CD8-positive, alpha-beta memory T cell (primary cell): Measurements from ENCODE around the gene PPARA. TPM values are rescaled to one million over a fixed set of nuclear protein-coding genes. Genes with fewer than 3 reads are reported as not detected.

Experiments used
- CTCF ChIA-PET: fragments of 350-600 bp; sonication (Branson Sonifier 250); formaldehyde crosslinking; loops from one replicate; lab custom pipeline; 2021; ENCODE audit warnings: antibody characterized with exemption; lab: Charles Lee
- POLR2A ChIA-PET: fragments of 350-600 bp; sonication (Branson Sonifier 250); formaldehyde crosslinking; loops from one replicate; lab custom pipeline; 2021; ENCODE audit warnings: antibody characterized with exemption; lab: Charles Lee
- DNase-seq, 5 donors: peaks; one replicate each; pipeline versions ENCODE4 v3.0.0 to v3.0.0-alpha.2; 2020 to 2022; ENCODE audit warnings: mixed read lengths in 1 of 5
- H3K27ac ChIP-seq: one replicate; pipeline ENCODE4 v1.7.0; 2013; ENCODE audit warnings: low read depth, mild to moderate bottlenecking, low read length, moderate library complexity
- H3K27me3 ChIP-seq: 2 replicates; pipeline ENCODE4 v1.7.0; 2013; ENCODE audit warnings: low read length, mild to moderate bottlenecking; ENCODE audit not compliant: insufficient read depth, poor library complexity, severe bottlenecking
- H3K36me3 ChIP-seq: 2 replicates; pipeline ENCODE4 v1.7.0; 2013; ENCODE audit warnings: mild to moderate bottlenecking, low read length, moderate library complexity; ENCODE audit not compliant: insufficient read depth
- H3K4me1 ChIP-seq: 2 replicates; pipeline ENCODE4 v1.7.0; 2013; ENCODE audit warnings: mild to moderate bottlenecking, low read length, moderate library complexity; ENCODE audit not compliant: insufficient read depth
- H3K4me3 ChIP-seq: 2 replicates; pipeline ENCODE4 v1.7.0; 2013; ENCODE audit warnings: mild to moderate bottlenecking, low read length
- H3K9me3 ChIP-seq: 2 replicates; pipeline ENCODE4 v1.7.0; 2013; ENCODE audit warnings: mild to moderate bottlenecking, low read length
- H3K27ac Mint-ChIP-seq, 8 donors: one replicate each; pipeline ENCODE4 v1.8.0; 2020 to 2021; ENCODE audit warnings: mixed read lengths in 8 of 8, mild to moderate bottlenecking in 6 of 8, inconsistent platforms in 3 of 8, moderate library complexity in 3 of 8
- H3K27me3 Mint-ChIP-seq, 2 donors: one replicate each; pipeline ENCODE4 v1.8.0; 2020 to 2021; ENCODE audit warnings: mixed read lengths in 2 of 2, mild to moderate bottlenecking in 1 of 2, moderate library complexity in 1 of 2
- H3K36me3 Mint-ChIP-seq, 3 donors: one replicate each; pipeline ENCODE4 v1.8.0; 2020 to 2021; ENCODE audit warnings: mixed read lengths in 3 of 3, inconsistent platforms in 1 of 3, mild to moderate bottlenecking in 1 of 3
- H3K4me1 Mint-ChIP-seq, 3 donors: one replicate each; pipeline ENCODE4 v1.8.0; 2020 to 2021; ENCODE audit warnings: mixed read lengths in 3 of 3, inconsistent platforms in 1 of 3, mild to moderate bottlenecking in 1 of 3
- H3K4me3 Mint-ChIP-seq, 7 donors: one replicate each; pipeline ENCODE4 v1.8.0; 2020 to 2021; ENCODE audit warnings: mixed read lengths in 7 of 7, mild to moderate bottlenecking in 6 of 7, moderate library complexity in 4 of 7, inconsistent platforms in 2 of 7
- H3K9me3 Mint-ChIP-seq, 5 donors: one replicate each; pipeline ENCODE4 v1.8.0; 2020 to 2022; ENCODE audit warnings: mixed read lengths in 5 of 5, mild to moderate bottlenecking in 3 of 5, moderate library complexity in 2 of 5, inconsistent platforms in 1 of 5
- polyA plus RNA-seq: library from polyadenylated mRNA; unstranded; fragments of 300-500 nt; fragmentation: Illumina TruSeq; gene quantifications from one replicate; pipeline ENCODE4 v1.2.3, GENCODE V29; 2021
- total RNA-seq, 2 experiments: library from RNA; stranded (reverse); gene quantifications; one replicate each; pipeline ENCODE4 v1.2.3, GENCODE V29; 2021

Gene PPARA
- total and polyA plus RNA-seq, 3 experiments from 2014 or later, result 10.1 to 12.9 (median 11.2) TPM

DNA sequence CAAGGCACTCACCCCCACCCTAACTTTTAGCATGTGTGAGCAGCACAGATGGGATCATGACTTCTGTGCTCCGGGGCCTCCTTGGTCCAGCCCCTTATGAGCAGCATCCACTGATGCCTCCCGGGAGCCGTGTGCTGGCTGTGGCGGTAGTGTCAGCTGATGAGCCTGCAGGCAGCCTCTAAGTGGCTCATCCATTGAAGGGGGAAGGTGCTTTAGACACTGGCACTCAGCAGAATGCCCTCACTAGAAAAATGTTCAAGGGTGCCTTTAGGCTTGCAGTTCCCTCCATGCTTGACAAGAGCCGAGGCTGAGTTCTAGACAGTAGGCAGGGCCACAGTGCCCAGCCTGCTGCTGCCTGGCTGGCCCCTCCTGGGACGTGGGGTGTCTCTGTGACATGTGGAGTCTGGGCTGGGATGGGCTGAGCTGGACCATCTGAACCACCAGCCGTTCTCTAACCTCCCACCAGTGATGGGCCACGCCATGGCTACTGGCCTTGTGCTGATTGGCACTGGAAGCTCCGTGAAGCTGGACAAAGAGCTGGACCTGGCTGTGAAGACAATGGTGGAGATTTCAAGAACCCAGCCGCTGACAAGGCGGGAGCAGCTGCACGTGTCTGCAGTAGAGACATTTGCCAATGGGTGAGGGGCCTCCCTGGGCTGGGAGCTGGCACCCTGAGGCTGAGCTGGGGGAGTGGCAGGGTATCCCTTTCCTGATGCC, 123.3 kb downstream of the PPARA start:
- Histone ChIP-seq H3K27me3 (no peaks in the 10 kb centered on the region), H3K27ac (no peak overlapping the region), H3K4me1 (peaks cover 4% of the 10 kb centered on the region), H3K36me3 (peaks cover 12% of the 10 kb centered on the region), H3K9me3 (no peaks in the 10 kb centered on the region), H3K4me3 (no peak overlapping the region)
- CTCF ChIA-PET, result no interaction called here
- no peak overlapping the region for H3K4me3 Mint-ChIP-seq
- H3K27me3 Mint-ChIP-seq, result peaks cover 0 to 4% of the 10 kb centered on the region in 2 donors
- POLR2A ChIA-PET, result no interaction called here
- H3K4me1 Mint-ChIP-seq, result peaks cover 22 to 39% (median 37%) of the 10 kb centered on the region in 3 donors
- H3K36me3 Mint-ChIP-seq, result peaks cover 10 to 48% (median 11%) of the 10 kb centered on the region in 3 donors
- no peak overlapping the region for H3K27ac Mint-ChIP-seq
- H3K9me3 Mint-ChIP-seq, result no peaks in the 10 kb centered on the region
- no peak for DNase-seq

GRCh38 chr22:46274381-46274780, 124.1 kb downstream of the PPARA start:
- Histone ChIP-seq H3K4me3 (no peak overlapping the region), H3K27ac (no peak overlapping the region), H3K9me3 (no peaks in the 10 kb centered on the region), H3K27me3 (no peaks in the 10 kb centered on the region), H3K4me1 (peaks cover 2% of the 10 kb centered on the region), H3K36me3 (peaks cover 13% of the 10 kb centered on the region)
- Mint-ChIP-seq H3K4me1 (peaks cover 22 to 34% (median 32%) of the 10 kb centered on the region in 3 donors), H3K36me3 (peaks cover 10 to 54% (median 11%) of the 10 kb centered on the region in 3 donors), H3K27ac (no peak overlapping the region), H3K4me3 (no peak overlapping the region), H3K27me3 (peaks cover 0 to 4% of the 10 kb centered on the region in 2 donors), H3K9me3 (no peaks in the 10 kb centered on the region)
- POLR2A ChIA-PET, result no interaction called here
- no peak for DNase-seq
- CTCF ChIA-PET, result no interaction called here

DNA sequence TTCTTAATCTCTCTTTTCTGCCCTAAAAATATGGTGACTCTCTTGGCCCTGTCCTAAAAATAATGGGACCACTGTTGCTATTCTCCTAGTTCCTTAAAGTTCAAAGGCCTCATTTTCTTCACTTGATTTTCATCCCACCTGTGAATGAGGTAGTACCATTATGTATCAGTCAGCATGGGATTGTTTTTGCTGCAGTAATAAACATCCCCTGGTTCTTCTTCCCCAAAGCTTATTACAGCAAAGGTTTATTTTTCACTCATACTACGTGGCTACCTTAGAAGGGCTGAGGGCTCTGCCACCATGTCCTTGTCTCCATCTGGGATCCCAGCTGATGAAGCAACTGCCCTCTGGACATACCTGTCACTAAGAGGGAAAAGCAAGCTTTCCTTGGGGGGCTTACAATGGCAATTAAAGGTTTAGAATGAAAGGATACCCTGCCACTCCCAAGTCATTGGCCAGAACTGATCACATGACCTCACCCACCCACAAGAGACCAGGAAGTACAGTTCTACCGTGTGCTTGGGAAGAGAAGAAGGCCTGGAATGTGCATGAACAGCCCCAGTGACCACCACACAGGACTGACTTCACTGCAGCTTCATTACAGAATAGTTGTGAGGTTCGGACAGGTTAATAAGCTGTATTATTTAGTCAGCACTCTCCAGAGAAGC, 125.3 kb downstream of the PPARA start:
- Mint-ChIP-seq H3K27ac (peak overlapping the region in 4 of 8 donors; percentile 18 to 91 (median 42)), H3K9me3 (no peaks in the 10 kb centered on the region), H3K4me1 (peaks cover 25 to 36% (median 30%) of the 10 kb centered on the region in 3 donors), H3K4me3 (peak overlapping the region in 2 of 7 donors; percentile 2 to 12), H3K27me3 (peaks cover 0 to 2% of the 10 kb centered on the region in 2 donors), H3K36me3 (peaks cover 10 to 59% (median 11%) of the 10 kb centered on the region in 3 donors)
- Histone ChIP-seq H3K9me3 (no peaks in the 10 kb centered on the region), H3K27ac (no peak overlapping the region), H3K36me3 (peaks cover 13% of the 10 kb centered on the region), H3K4me3 (no peak overlapping the region), H3K4me1 (peaks cover 13% of the 10 kb centered on the region), H3K27me3 (no peaks in the 10 kb centered on the region)
- DNase-seq, result no peak
- CTCF ChIA-PET, result no interaction called here
- POLR2A ChIA-PET, result no interaction called here

DNA sequence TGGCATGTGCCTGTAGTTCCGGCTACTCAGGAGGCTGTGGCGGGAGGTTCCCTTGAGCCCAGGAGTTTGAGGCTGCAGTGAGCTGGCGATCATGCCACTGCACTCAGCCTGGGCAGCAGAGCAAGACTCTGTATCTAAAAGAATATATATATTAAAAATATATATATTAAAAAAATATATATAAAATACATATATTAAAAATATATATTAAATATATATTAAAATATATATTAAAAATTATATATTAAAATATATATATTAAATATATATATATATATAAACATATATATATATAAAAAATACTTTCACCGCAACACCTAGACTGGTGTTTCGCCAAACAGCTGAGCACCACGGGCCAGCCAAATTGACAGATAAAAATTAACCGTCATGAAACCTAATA, 126.2 kb downstream of the PPARA start:
- ChIA-PET CTCF (interaction anchor here (0.8 to 1.0 kb wide), 2 partner anchors 11 to 55 kb away, joined by 3 to 4 read pairs; no protein-coding TSS in a partner anchor), POLR2A (interaction anchor here (0.6 to 1.4 kb wide), 2 partner anchors 20 to 295 kb away, joined by 5 to 6 read pairs; partner anchors contain the start of gene GTSE1)
- Mint-ChIP-seq H3K27ac (peak overlapping the region in 4 of 8 donors; percentile 50 to 91 (median 68)), H3K36me3 (peaks cover 10 to 63% (median 11%) of the 10 kb centered on the region in 3 donors), H3K4me1 (peaks cover 34 to 46% (median 40%) of the 10 kb centered on the region in 3 donors), H3K9me3 (no peaks in the 10 kb centered on the region), H3K27me3 (peaks cover 0 to 2% of the 10 kb centered on the region in 2 donors), H3K4me3 (peak overlapping the region in 3 of 7 donors; percentile 39 to 83 (median 67))
- Histone ChIP-seq H3K27me3 (no peaks in the 10 kb centered on the region), H3K4me1 (peaks cover 23% of the 10 kb centered on the region), H3K27ac (no peak overlapping the region), H3K4me3 (no peak overlapping the region), H3K36me3 (peaks cover 13% of the 10 kb centered on the region), H3K9me3 (no peaks in the 10 kb centered on the region)
- DNase-seq, result no peak

DNA sequence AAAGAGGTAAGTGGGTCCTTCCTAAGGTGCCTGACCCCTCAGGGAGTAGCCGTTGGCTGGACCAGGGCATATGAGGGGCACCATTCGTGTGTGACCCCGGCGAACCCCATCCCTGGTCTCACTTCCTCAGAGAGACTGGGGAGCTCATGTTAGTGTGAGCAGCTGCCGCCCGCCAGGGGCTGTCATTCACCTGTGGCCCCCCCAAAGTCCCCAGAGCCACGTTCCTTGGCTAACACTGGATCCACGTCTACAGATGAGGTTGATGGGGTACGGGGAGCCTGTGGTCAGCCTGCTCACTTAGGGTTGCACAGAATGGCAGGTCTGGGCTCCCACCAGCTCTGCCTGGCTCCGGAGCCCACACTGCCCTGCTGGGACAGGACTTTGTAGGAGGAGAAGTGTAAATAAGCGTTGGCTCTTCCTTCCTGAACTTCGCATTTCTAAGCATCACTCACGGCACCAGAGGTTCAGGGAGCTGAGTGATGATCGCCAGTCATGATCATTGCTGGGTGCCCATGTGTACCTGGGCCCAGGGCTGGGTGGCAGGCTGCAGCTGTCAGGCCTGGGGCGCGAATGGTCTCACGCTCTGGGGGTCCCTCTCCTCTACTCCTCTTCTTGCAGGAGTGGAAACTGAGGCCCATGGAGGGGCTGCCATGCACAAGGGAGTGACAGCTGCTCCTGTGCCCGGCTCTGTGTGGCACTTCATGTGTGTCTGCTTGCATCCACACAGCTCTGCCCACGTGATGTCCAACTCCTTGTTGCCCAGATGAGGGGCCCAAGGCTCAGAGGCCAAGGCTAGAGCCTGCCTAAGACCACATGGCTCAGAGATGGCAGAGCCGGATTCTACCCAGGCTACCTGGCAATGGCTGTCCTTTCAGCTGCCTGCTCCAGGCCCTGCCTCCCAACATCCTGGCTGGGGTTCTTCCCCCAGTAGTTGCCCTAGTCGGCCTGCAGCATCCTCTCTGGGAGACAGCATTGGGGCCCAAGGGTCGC, 128.6 kb downstream of the PPARA start:
- Mint-ChIP-seq H3K4me3 (no peak overlapping the region), H3K36me3 (peaks cover 11 to 56% (median 13%) of the 10 kb centered on the region in 3 donors), H3K27me3 (peaks cover 0 to 2% of the 10 kb centered on the region in 2 donors), H3K4me1 (peaks cover 40 to 54% (median 46%) of the 10 kb centered on the region in 3 donors), H3K27ac (peak overlapping the region in 3 of 8 donors; percentile 32 to 89 (median 47)), H3K9me3 (no peaks in the 10 kb centered on the region)
- Histone ChIP-seq H3K4me1 (peaks cover 32% of the 10 kb centered on the region), H3K36me3 (peaks cover 13% of the 10 kb centered on the region), H3K4me3 (no peak overlapping the region), H3K9me3 (no peaks in the 10 kb centered on the region), H3K27ac (no peak overlapping the region), H3K27me3 (no peaks in the 10 kb centered on the region)
- CTCF ChIA-PET, result interaction anchor here (0.8 kb wide), 1 partner anchor 28 kb away, joined by 3 read pairs; no protein-coding TSS in a partner anchor
- POLR2A ChIA-PET, result no interaction called here
- no peak for DNase-seq

GRCh38 chr22:46280063-46280817, 129.9 kb downstream of the PPARA start:
- peaks cover 14 to 59% (median 15%) of the 10 kb centered on the region in 3 donors for H3K36me3 Mint-ChIP-seq
- Histone ChIP-seq H3K4me1 (peaks cover 32% of the 10 kb centered on the region), H3K9me3 (no peaks in the 10 kb centered on the region), H3K4me3 (no peak overlapping the region), H3K27ac (peak overlapping the region; percentile 46), H3K36me3 (peaks cover 13% of the 10 kb centered on the region), H3K27me3 (no peaks in the 10 kb centered on the region)
- POLR2A ChIA-PET, result interaction anchor here (1.3 to 1.4 kb wide), 2 partner anchors 16 to 30 kb away, joined by 5 read pairs; partner anchors contain the start of genes CDPF1 and GTSE1
- peak overlapping the region in 6 of 7 donors; percentile 37 to 88 (median 60) for H3K4me3 Mint-ChIP-seq
- no peaks in the 10 kb centered on the region for H3K9me3 Mint-ChIP-seq
- peaks cover 40 to 54% (median 46%) of the 10 kb centered on the region in 3 donors for H3K4me1 Mint-ChIP-seq
- CTCF ChIA-PET, result interaction anchor here (0.8 to 1.3 kb wide), 4 partner anchors 16 to 274 kb away, joined by 3 to 5 read pairs (median 4); partner anchors contain the start of gene GTSE1
- no peak for DNase-seq
- peak overlapping the region; percentile 86 to 99 (median 93) for H3K27ac Mint-ChIP-seq
- H3K27me3 Mint-ChIP-seq, result peaks cover 0 to 2% of the 10 kb centered on the region in 2 donors
